Calu3 (cell line): ENCODE data around the gene IL11RA. TPM values are rescaled to one million over a fixed set of nuclear protein-coding genes. Genes with fewer than 3 reads are reported as not detected.

Experiments
- BruUV-seq: library from RNA; stranded (reverse); fragments of 400-500 nt; replicated peaks from 2 replicates; lab custom pipeline; 2021; lab: Mats Ljungman, UMichigan
- CTCF ChIA-PET: fragments of 300-600 bp; sonication (Branson Sonifier 250); formaldehyde crosslinking; loops from one replicate; lab custom pipeline; 2022; ENCODE audit warnings: antibody characterized with exemption; lab: Charles Lee
- DNase-seq: peaks from one replicate; pipeline ENCODE4 v3.0.0; 2022
- H3K27ac Mint-ChIP-seq: one replicate; pipeline ENCODE4 v1.8.0; 2022; ENCODE audit warnings: mixed read lengths; ENCODE audit not compliant: unreplicated experiment
- H3K27me3 Mint-ChIP-seq: one replicate; pipeline ENCODE4 v1.8.0; 2022; ENCODE audit warnings: mixed read lengths; ENCODE audit not compliant: unreplicated experiment
- H3K36me3 Mint-ChIP-seq: one replicate; pipeline ENCODE4 v1.8.0; 2022; ENCODE audit warnings: mild to moderate bottlenecking, moderate library complexity, mixed read lengths; ENCODE audit not compliant: insufficient read depth, unreplicated experiment
- H3K4me1 Mint-ChIP-seq: one replicate; pipeline ENCODE4 v1.8.0; 2022; ENCODE audit warnings: mild to moderate bottlenecking, low read depth, mixed read lengths; ENCODE audit not compliant: unreplicated experiment
- H3K4me3 Mint-ChIP-seq: one replicate; pipeline ENCODE4 v1.8.0; 2022; ENCODE audit warnings: mild to moderate bottlenecking, low read depth, moderate library complexity, mixed read lengths; ENCODE audit not compliant: unreplicated experiment
- H3K9me3 Mint-ChIP-seq: one replicate; pipeline ENCODE4 v1.8.0; 2022; ENCODE audit warnings: low read depth, mixed read lengths; ENCODE audit not compliant: unreplicated experiment
- CTCF ChIP-seq: fragments of 200-600 bp; IDR thresholded peaks from one replicate; pipeline ENCODE4 v1.8.0; 2022; ENCODE audit warnings: antibody characterized with exemption; ENCODE audit not compliant: unreplicated experiment
- intact Hi-C: fragments of 100-400 bp; cut with micrococcal nuclease; formaldehyde crosslinking; loops from one replicate; pipeline ENCODE4 v1.10.0; 2022; ENCODE audit not compliant: unreplicated experiment
- total RNA-seq: library from RNA; stranded (reverse); gene quantifications from 2 replicates; pipeline ENCODE4 v1.2.3, GENCODE V29; 2022

IL11RA gene
- total RNA-seq, 1 experiment from 2014 or later = 6.8 TPM

DNA sequence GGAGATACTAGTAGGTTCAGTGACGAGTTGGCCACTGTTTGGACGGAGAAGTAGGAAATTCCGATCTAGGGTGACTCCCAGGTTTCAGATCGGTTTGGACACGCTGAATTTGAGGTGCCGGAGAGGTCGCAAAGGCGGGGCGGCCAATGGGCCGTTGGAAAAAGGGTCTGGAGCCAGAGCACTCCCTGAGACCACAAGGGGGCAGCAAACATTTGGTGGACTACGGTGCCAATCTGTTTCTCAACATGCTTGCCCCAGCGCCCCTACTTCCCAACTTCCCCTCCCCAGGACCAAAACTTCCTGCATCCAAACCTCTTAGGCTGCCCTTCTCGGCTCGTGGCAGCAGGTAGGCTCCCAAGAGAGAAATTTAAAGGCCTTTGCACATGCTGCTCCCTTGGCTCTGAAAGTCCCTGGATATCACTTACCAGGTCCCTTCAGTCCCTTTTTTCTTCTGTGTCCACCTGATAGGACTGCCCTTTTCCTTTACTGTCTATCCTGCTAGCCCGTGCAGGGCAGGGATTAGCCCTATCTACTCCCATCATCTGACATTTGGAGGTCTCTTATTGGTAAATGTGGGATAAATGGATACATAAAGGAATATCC is 39.1 kb upstream of the IL11RA start:
- BruUV-seq = no TSS peak
- CTCF ChIA-PET = interaction anchor here (0.6 to 1.0 kb wide), 2 partner anchors 21 to 434 kb away, joined by 3 to 5 read pairs; no protein-coding TSS in a partner anchor
- DNase-seq = peak; percentile 79
- no peaks in the 10 kb centered on the region for H3K4me1 Mint-ChIP-seq
- intact Hi-C loops = loop anchor here (1.0 kb wide), 1 partner anchor 21 kb away; no protein-coding TSS in a partner anchor
- no peaks in the 10 kb centered on the region for H3K27me3 Mint-ChIP-seq
- H3K36me3 Mint-ChIP-seq = peaks cover 16% of the 10 kb centered on the region
- H3K9me3 Mint-ChIP-seq = no peaks in the 10 kb centered on the region
- H3K4me3 Mint-ChIP-seq = peak overlapping the region; percentile 86
- H3K27ac Mint-ChIP-seq = no peak overlapping the region
- TF ChIP-seq CTCF = peak; percentile 55

- H3K36me3 Mint-ChIP-seq = peaks cover 26% of the 10 kb centered on the region
- H3K9me3 Mint-ChIP-seq = no peaks in the 10 kb centered on the region
- peaks cover 14% of the 10 kb centered on the region for H3K4me1 Mint-ChIP-seq
- intact Hi-C loops = no loop called here
- no peak for DNase-seq
- no peaks in the 10 kb centered on the region for H3K27me3 Mint-ChIP-seq
- no peak overlapping the region for H3K27ac Mint-ChIP-seq
- no peak overlapping the region for H3K4me3 Mint-ChIP-seq
- no TSS peak for BruUV-seq
- no peak for TF ChIP-seq CTCF
- CTCF ChIA-PET = no interaction called here
Measured at GRCh38 chr9:34615132-34615531, 36.9 kb upstream of the IL11RA start.

GRCh38 chr9:34620061-34620994 is 31.7 kb upstream of the IL11RA start, which contains the start of gene DCTN3:
Gene DCTN3 (minus strand): TSS chr9:34620495. CDS start chr9:34620464, 31 bp downstream.
- Mint-ChIP-seq H3K27ac (peak within 1 kb of the TSS; percentile 58), H3K4me1 (peaks cover 15% of the 10 kb centered on the region), H3K36me3 (peaks cover 17% of the 10 kb centered on the region), H3K27me3 (peaks cover 3% of the 10 kb centered on the region), H3K9me3 (no peaks in the 10 kb centered on the region), H3K4me3 (peak within 1 kb of the TSS; percentile 78)
- CTCF ChIA-PET = interaction anchor here (0.5 kb wide), 1 partner anchor 335 kb away, joined by 4 read pairs; no protein-coding TSS in a partner anchor
- TF ChIP-seq CTCF = no peak
- BruUV-seq = TSS peak; percentile 35
- intact Hi-C loops = no loop called here
- DNase-seq = peak; percentile 79

DNA sequence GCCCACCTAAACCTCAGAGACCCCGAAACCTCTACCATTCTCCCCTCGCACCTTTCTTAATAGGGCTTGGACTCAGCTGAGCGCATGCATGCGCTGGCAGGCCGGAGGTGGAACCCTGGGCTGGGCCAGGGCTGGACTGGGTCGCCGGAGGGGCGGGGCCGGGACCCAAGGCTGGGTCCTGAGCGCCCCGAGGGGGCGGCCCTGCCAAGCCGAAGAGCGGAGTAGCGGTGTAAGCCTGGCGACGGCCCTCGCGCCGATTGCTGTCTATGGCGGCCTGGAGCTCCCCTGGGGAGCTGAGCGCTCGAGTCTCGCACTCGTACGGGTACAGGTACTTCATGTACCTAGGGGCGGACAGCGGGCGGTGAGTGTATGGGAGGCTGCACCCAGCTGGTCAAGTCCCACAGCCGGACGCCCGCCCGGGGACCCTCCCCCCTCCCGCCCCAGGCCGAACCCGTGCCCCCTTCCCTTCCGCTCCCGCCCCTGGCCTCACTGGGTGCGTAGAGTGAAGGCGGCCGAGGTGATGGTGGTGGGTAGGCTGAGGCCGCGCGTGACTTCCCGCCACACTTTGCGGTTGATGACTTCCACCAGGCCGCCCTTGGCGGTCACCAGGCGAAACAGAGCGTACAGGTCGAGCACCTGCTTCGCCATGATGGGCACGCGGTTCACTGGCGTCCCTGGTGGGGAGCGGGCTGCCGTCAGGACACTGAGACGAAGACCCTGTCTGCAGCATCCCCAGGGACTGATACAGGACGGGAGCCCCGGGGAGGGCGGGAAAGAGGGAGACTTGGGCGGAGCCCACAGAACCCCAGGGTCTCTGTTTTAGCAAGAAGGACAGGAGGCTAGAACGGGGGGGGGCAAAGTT is 28.4 kb upstream of the IL11RA start:
- H3K4me1 Mint-ChIP-seq = peaks cover 24% of the 10 kb centered on the region
- no peak for DNase-seq
- TF ChIP-seq CTCF = no peak
- no peaks in the 10 kb centered on the region for H3K9me3 Mint-ChIP-seq
- peaks cover 36% of the 10 kb centered on the region for H3K27me3 Mint-ChIP-seq
- CTCF ChIA-PET = no interaction called here
- no peak overlapping the region for H3K27ac Mint-ChIP-seq
- intact Hi-C loops = no loop called here
- H3K4me3 Mint-ChIP-seq = no peak overlapping the region
- no TSS peak for BruUV-seq
- H3K36me3 Mint-ChIP-seq = peaks cover 23% of the 10 kb centered on the region
